ENCODE measurements around the gene CLECL1. TPM values are rescaled to one million over a fixed set of nuclear protein-coding genes. Genes with fewer than 3 reads are reported as not detected.

The CLECL1 gene
- total and polyA plus RNA-seq, 2 of the 4 experiments (the other 2 are of a cell fraction), result not detected

- H3K9me1 ChIP-seq (ENCODE audit: insufficient read depth, low read length), result no peaks in the 10 kb centered on the region
- no peak overlapping the region for H3K23ac ChIP-seq (ENCODE audit: low read depth, low read length)
- H3K56ac ChIP-seq (ENCODE audit: extremely low read depth, insufficient read depth, low read length), result no peak overlapping the region
- no peak overlapping the region for H4K5ac ChIP-seq (ENCODE audit: low read depth, low read length)
- intact Hi-C loops (cut with micrococcal nuclease), result no loop called here
- no peak for TF ChIP-seq USF2 (IDR thresholded peaks at IDR 0.05; ENCODE audit: low read depth, low read length)
- no peak for TF ChIP-seq RFX5 (IDR thresholded peaks at IDR 0.05; ENCODE audit: low read depth, low read length)
- TF ChIP-seq RCOR1 (IDR thresholded peaks at IDR 0.05; ENCODE audit: insufficient replicate concordance, low read length), result no peak
- TF ChIP-seq ELK1 (IDR thresholded peaks at IDR 0.05; ENCODE audit: borderline replicate concordance, low read depth, low read length), result no peak
- TF ChIP-seq MAFK (IDR thresholded peaks at IDR 0.05; ENCODE audit: low read depth, low read length), result no peak
- TF ChIP-seq CTCF (conservative IDR thresholded peaks at IDR 0.05; ENCODE audit: low read depth, low read length), result no peak
- TF ChIP-seq NFE2L2 (IDR thresholded peaks at IDR 0.05; ENCODE audit: low read depth, low read length), result no peak
- H3K79me1 ChIP-seq (ENCODE audit: low read depth in 1 of 2, low read length in 2 of 2), result no peaks in the 10 kb centered on the region
- H3K4me2 ChIP-seq (ENCODE audit: low read depth, low read length), result no peak overlapping the region
- H3K4ac ChIP-seq (ENCODE audit: low read depth, low read length), result no peak overlapping the region
- no peak overlapping the region for H4K91ac ChIP-seq (ENCODE audit: insufficient read depth, low read depth, low read length)
- no peak for DNase-seq
- no peak overlapping the region for H4K8ac ChIP-seq (ENCODE audit: low read depth in 2 of 2, low read length in 2 of 2)
- in situ Hi-C loops (cut with MboI; ENCODE audit: low sequenced_read_pairs), result no loop called here
- H4K20me1 ChIP-seq (ENCODE audit: insufficient read depth, low read length), result no peaks in the 10 kb centered on the region
- no peak overlapping the region for H3K9ac ChIP-seq (ENCODE audit: low read depth, low read length)
- H2BK5ac ChIP-seq (ENCODE audit: low read depth, low read length, poor library complexity, severe bottlenecking), result no peak overlapping the region
- no peaks in the 10 kb centered on the region for H3K36me3 ChIP-seq (ENCODE audit: control insufficient read depth, insufficient read depth, low read length)
- no peak overlapping the region for H2BK20ac ChIP-seq (ENCODE audit: low read depth, low read length)
- H2AK5ac ChIP-seq (ENCODE audit: low read depth, low read length), result no peak overlapping the region
- ChIA-PET POLR2A (ENCODE audit: unreplicated experiment) (interaction anchor here (0.6 kb wide), 1 partner anchor 138 kb away, joined by 3 read pairs; no protein-coding TSS in a partner anchor), CTCF (interaction anchor here (1.0 kb wide), 1 partner anchor 9 kb away, joined by 3 read pairs; no protein-coding TSS in a partner anchor)
- no peak overlapping the region for H2BK15ac ChIP-seq (ENCODE audit: low read depth, low read length)
- no peaks in the 10 kb centered on the region for H3K9me3 ChIP-seq (ENCODE audit: control insufficient read depth, insufficient read depth, low read length)
- no CpG with 5 or more reads among the region's 1 CpG for whole genome bisulfite sequencing, 2 experiments (ENCODE audit: extremely low coverage in 2 of 2, insufficient read length in 1 of 2)
- no peaks in the 10 kb centered on the region for H3K27me3 ChIP-seq (ENCODE audit: control insufficient read depth, insufficient read depth, low read length)
- H3K4me3 ChIP-seq (ENCODE audit: insufficient read depth, low read depth, low read length), result no peak overlapping the region
- H2AK9ac ChIP-seq (replicated peaks; ENCODE audit: low read depth, low read length, poor library complexity), result no peak overlapping the region
- H3K4me1 ChIP-seq (ENCODE audit: control insufficient read depth, insufficient read depth, low read length), result no peaks in the 10 kb centered on the region
- H3K27ac ChIP-seq (ENCODE audit: insufficient read depth, low read length), result no peak overlapping the region
- no TSS peak for BruUV-seq (replicated peaks)
- H2AFZ ChIP-seq (replicated peaks; ENCODE audit: low read length, poor library complexity), result no peak overlapping the region
- H3K18ac ChIP-seq (ENCODE audit: low read depth, low read length), result no peak overlapping the region
- ATAC-seq (ENCODE audit: low read depth), result no peak
- dilution Hi-C loops (cut with HindIII; ENCODE audit: low sequenced_read_pairs, unreplicated experiment), result no loop called here
- H3K14ac ChIP-seq (replicated peaks; ENCODE audit: low read depth, low read length), result no peak overlapping the region
- no peak overlapping the region for H2BK120ac ChIP-seq (ENCODE audit: low read depth, low read length)
Measured at GRCh38 chr12:9759694-9760093, 26.8 kb upstream of the CLECL1 start.
